ENCODE results near the gene EPX. TPM values are rescaled to one million over a fixed set of nuclear protein-coding genes. Genes with fewer than 3 reads are reported as not detected.

The EPX gene
- total and polyA plus RNA-seq, 12 donors: not detected

DNA sequence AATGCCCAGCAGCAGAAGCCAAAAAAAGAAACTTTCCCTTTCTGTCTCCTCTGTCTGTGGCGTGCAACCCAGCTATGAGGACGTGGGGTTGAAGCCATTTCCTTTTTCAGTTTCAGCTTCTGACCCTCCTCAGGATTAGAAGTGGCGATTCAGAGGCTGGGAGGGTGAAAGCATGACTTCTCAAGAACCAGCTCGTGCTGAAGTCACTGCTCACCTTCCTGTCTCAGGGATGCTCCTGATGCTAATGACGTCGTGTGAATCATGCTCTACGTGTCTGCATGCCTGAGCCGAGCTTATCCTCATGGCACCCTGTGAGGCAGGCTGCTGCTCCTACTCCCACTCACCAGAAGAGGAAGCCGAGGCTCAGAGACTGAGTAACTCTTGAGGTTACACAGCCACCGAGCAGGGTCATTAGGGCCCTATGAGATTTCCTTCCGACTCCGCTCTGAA, 40.2 kb downstream of the EPX start:
- TF ChIP-seq CTCF (IDR thresholded peaks at IDR 0.05) (no peak), POLR2A (IDR thresholded peaks at IDR 0.05) (no peak)
- Histone ChIP-seq H3K36me3 (replicated peaks in 1 of 2) (no peaks in the 10 kb centered on the region), H3K4me3 (no peak overlapping the region), H3K27me3 (peaks cover 5% of the 10 kb centered on the region), H3K27ac (no peak overlapping the region), H3K9me3 (replicated peaks in 1 of 3) (no peaks in the 10 kb centered on the region), H3K4me1 (replicated peaks in 1 of 2) (no peaks in the 10 kb centered on the region)
- DNase-seq: peak in 4 of 7 donors; percentile 20 to 29 (median 24)
- 43 to 51% (median 48%) methylated on average over 4 to 12 of the region's 12 CpGs for WGBS, 4 donors
- intact Hi-C loops (cut with DNase I): no loop called here

DNA sequence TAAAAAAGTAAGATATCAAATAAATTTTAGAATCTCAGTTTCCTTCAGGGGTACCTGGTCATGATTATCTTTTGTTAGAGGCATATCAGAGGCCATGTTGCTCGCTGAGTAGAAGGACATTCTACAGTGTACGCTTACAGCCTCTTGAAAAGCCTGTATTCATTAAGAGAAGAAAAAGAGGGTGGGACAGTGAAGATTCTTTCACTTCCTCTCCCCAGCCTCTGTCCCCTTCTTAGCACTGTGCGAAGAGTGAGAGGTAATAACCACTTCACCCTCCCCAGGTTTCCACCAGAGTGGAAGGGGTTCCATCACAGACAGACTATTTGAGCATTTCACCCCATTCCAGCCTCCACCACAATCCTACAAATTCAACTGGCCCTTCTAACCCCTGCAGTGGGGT, 41.0 kb downstream of the EPX start:
- H3K4me1 ChIP-seq (replicated peaks in 1 of 2): no peaks in the 10 kb centered on the region
- no peak overlapping the region for H3K4me3 ChIP-seq
- TF ChIP-seq POLR2A (IDR thresholded peaks at IDR 0.05): no peak
- TF ChIP-seq CTCF (IDR thresholded peaks at IDR 0.05): no peak
- no peaks in the 10 kb centered on the region for H3K36me3 ChIP-seq (replicated peaks in 1 of 2)
- peaks cover 5% of the 10 kb centered on the region for H3K27me3 ChIP-seq
- H3K27ac ChIP-seq: no peak overlapping the region
- H3K9me3 ChIP-seq (replicated peaks in 1 of 3): no peaks in the 10 kb centered on the region
- WGBS, 4 donors: 63 to 79% (median 70%) methylated on average over 3 of the region's 3 CpGs
- DNase-seq: no peak
- intact Hi-C loops (cut with DNase I): no loop called here

DNA sequence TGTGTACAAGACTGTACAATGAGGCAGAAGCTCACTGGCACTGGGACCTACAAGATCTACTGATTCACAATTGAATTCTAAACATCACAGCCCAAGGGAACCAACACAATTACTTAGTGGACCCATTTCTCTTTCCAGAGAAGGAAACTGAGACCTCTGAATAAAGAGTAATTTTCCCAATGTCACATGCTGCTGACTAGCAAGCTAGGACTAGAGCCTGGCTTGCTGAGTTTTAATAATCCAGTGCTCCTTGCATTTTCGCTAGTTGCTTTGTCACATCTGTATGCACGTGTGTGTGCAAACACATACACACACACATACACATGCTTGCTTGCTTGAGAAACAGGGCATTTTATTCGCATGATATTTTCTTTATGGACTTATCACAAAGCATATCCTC, 42.0 kb downstream of the EPX start:
- Histone ChIP-seq H3K9me3 (replicated peaks in 1 of 3) (no peaks in the 10 kb centered on the region), H3K4me3 (no peak overlapping the region), H3K27ac (no peak overlapping the region), H3K27me3 (peaks cover 5% of the 10 kb centered on the region), H3K36me3 (replicated peaks in 1 of 2) (no peaks in the 10 kb centered on the region), H3K4me1 (replicated peaks in 1 of 2) (no peaks in the 10 kb centered on the region)
- no peak for DNase-seq
- 66 to 82% (median 75%) methylated on average over 3 of the region's 3 CpGs for WGBS, 4 donors
- intact Hi-C loops (cut with DNase I): no loop called here
- TF ChIP-seq CTCF (IDR thresholded peaks at IDR 0.05) (no peak), POLR2A (IDR thresholded peaks at IDR 0.05) (no peak)

- WGBS, 4 donors: 44 to 84% (median 55%) methylated on average over 1 of the region's 1 CpG
These were observed 43.3 kb downstream of the EPX start for GRCh38 chr17:58235821-58236220.

More at GRCh38 chr17:58235821-58236220, 43.3 kb downstream of the EPX start:
- no peaks in the 10 kb centered on the region for H3K36me3 ChIP-seq (replicated peaks in 1 of 2)
- H3K27ac ChIP-seq: no peak overlapping the region
- DNase-seq: no peak
- H3K27me3 ChIP-seq: peaks cover under 1% of the 10 kb centered on the region
- H3K4me1 ChIP-seq (replicated peaks in 1 of 2): no peaks in the 10 kb centered on the region
- H3K4me3 ChIP-seq: no peak overlapping the region
- intact Hi-C loops (cut with DNase I): no loop called here
- H3K9me3 ChIP-seq (replicated peaks in 1 of 3): no peaks in the 10 kb centered on the region
- no peak for TF ChIP-seq CTCF (IDR thresholded peaks at IDR 0.05)

Measured in adrenal gland (tissue), 12 donors.